PC-9 (cell line): ENCODE data around the gene GABARAPL2.

Source experiments
- CTCF ChIP-seq: fragments of 200-600 bp; sonication (generic); conservative IDR thresholded peaks from 2 replicates; pipeline ENCODE4 v1.6.1; 2017; ENCODE audit warnings: mixed run types, antibody characterized with exemption, mild to moderate bottlenecking, moderate library complexity
- EZH2 ChIP-seq: fragments of 200-600 bp; sonication (generic); IDR thresholded peaks from 2 replicates; pipeline ENCODE4 v1.8.0; 2017; ENCODE audit warnings: antibody characterized with exemption, low read depth

- TF ChIP-seq CTCF (peak; percentile 37; the same call in 1 of the 2 replicates), EZH2 (no peak)
Measured at GRCh38 chr16:75550211-75550662, 15.9 kb upstream of the GABARAPL2 start.
